Measurements from ENCODE around the gene RDH5.

Gene RDH5

GRCh38 chr12:55703288-55703687, 16.9 kb upstream of the RDH5 start:
- no peak overlapping the region for H3K23ac ChIP-seq (ENCODE audit: low read length)
- H3K4me1 ChIP-seq (ENCODE audit: control insufficient read depth, low read depth, low read length), result peaks cover 1% of the 10 kb centered on the region
- no peak overlapping the region for H2AK5ac ChIP-seq (ENCODE audit: low read length)
- H3K36me3 ChIP-seq (ENCODE audit: control insufficient read depth, insufficient read depth, low read length), result no peaks in the 10 kb centered on the region
- H3K27me3 ChIP-seq (ENCODE audit: insufficient read depth, low read length, poor library complexity), result no peaks in the 10 kb centered on the region
- no peak overlapping the region for H2BK15ac ChIP-seq (replicated peaks; ENCODE audit: low read depth)
- no peak overlapping the region for H3K9ac ChIP-seq (ENCODE audit: low read length)
- peaks cover 2% of the 10 kb centered on the region for H3K79me1 ChIP-seq (ENCODE audit: low read length)
- H3K79me2 ChIP-seq (ENCODE audit: control insufficient read depth, insufficient read depth, low read length), result no peaks in the 10 kb centered on the region
- H3K56ac ChIP-seq (ENCODE audit: low read length), result no peak overlapping the region
- H3K18ac ChIP-seq (ENCODE audit: low read length), result no peak overlapping the region
- H4K8ac ChIP-seq (ENCODE audit: low read depth, low read length), result no peak overlapping the region
- no CpG with 5 or more reads among the region's 2 CpGs for whole genome bisulfite sequencing (ENCODE audit: extremely low coverage, insufficient coverage, low lambda C conversion rate)
- H3K4me3 ChIP-seq (ENCODE audit: low read length), result no peak overlapping the region
- H3K4ac ChIP-seq (ENCODE audit: low read depth, low read length), result no peak overlapping the region
- no peak for DNase-seq
- no peak overlapping the region for H3K27ac ChIP-seq (ENCODE audit: low read depth, low read length)
- no peak overlapping the region for H2BK120ac ChIP-seq (ENCODE audit: low read depth, low read length)
- no peak overlapping the region for H3K4me2 ChIP-seq (ENCODE audit: low read length)
- H4K5ac ChIP-seq (ENCODE audit: low read length), result no peak overlapping the region
- H2BK5ac ChIP-seq (ENCODE audit: low read length), result no peak overlapping the region

GRCh38 chr12:55703901-55704761, 16.1 kb upstream of the RDH5 start:
- Histone ChIP-seq H3K36me3 (ENCODE audit: control insufficient read depth, insufficient read depth, low read length) (no peaks in the 10 kb centered on the region), H3K4me2 (ENCODE audit: low read length) (no peak overlapping the region), H3K4me1 (ENCODE audit: control insufficient read depth, low read depth, low read length) (peaks cover 4% of the 10 kb centered on the region), H2BK5ac (ENCODE audit: low read length) (no peak overlapping the region), H3K18ac (ENCODE audit: low read length) (no peak overlapping the region), H3K27ac (ENCODE audit: low read depth, low read length) (no peak overlapping the region), H3K23ac (ENCODE audit: low read length) (no peak overlapping the region), H3K79me1 (ENCODE audit: low read length) (peaks cover 2% of the 10 kb centered on the region), H2BK120ac (ENCODE audit: low read depth, low read length) (no peak overlapping the region), H2AK5ac (ENCODE audit: low read length) (no peak overlapping the region), H2BK15ac (replicated peaks; ENCODE audit: low read depth) (no peak overlapping the region), H4K8ac (ENCODE audit: low read depth, low read length) (no peak overlapping the region), H3K4ac (ENCODE audit: low read depth, low read length) (no peak overlapping the region), H4K5ac (ENCODE audit: low read length) (no peak overlapping the region), H3K79me2 (ENCODE audit: control insufficient read depth, insufficient read depth, low read length) (no peaks in the 10 kb centered on the region), H3K27me3 (ENCODE audit: insufficient read depth, low read length, poor library complexity) (no peaks in the 10 kb centered on the region), H3K4me3 (ENCODE audit: low read length) (no peak overlapping the region), H3K56ac (ENCODE audit: low read length) (no peak overlapping the region), H3K9ac (ENCODE audit: low read length) (no peak overlapping the region)
- DNase-seq, result no peak
- no CpG with 5 or more reads among the region's 6 CpGs for WGBS (ENCODE audit: extremely low coverage, insufficient coverage, low lambda C conversion rate)

GRCh38 chr12:55704824-55705718, 15.1 kb upstream of the RDH5 start:
- Histone ChIP-seq H2AK5ac (ENCODE audit: low read length) (no peak overlapping the region), H3K23ac (ENCODE audit: low read length) (no peak overlapping the region), H3K18ac (ENCODE audit: low read length) (no peak overlapping the region), H3K4ac (ENCODE audit: low read depth, low read length) (no peak overlapping the region), H3K79me2 (ENCODE audit: control insufficient read depth, insufficient read depth, low read length) (no peaks in the 10 kb centered on the region), H2BK15ac (replicated peaks; ENCODE audit: low read depth) (no peak overlapping the region), H2BK120ac (ENCODE audit: low read depth, low read length) (no peak overlapping the region), H3K56ac (ENCODE audit: low read length) (no peak overlapping the region), H3K4me3 (ENCODE audit: low read length) (no peak overlapping the region), H3K27ac (ENCODE audit: low read depth, low read length) (no peak overlapping the region), H3K4me1 (ENCODE audit: control insufficient read depth, low read depth, low read length) (peaks cover 4% of the 10 kb centered on the region), H2BK5ac (ENCODE audit: low read length) (no peak overlapping the region), H3K79me1 (ENCODE audit: low read length) (peaks cover 2% of the 10 kb centered on the region), H3K27me3 (ENCODE audit: insufficient read depth, low read length, poor library complexity) (no peaks in the 10 kb centered on the region), H4K5ac (ENCODE audit: low read length) (no peak overlapping the region), H3K9ac (ENCODE audit: low read length) (no peak overlapping the region), H3K4me2 (ENCODE audit: low read length) (no peak overlapping the region), H3K36me3 (ENCODE audit: control insufficient read depth, insufficient read depth, low read length) (no peaks in the 10 kb centered on the region), H4K8ac (ENCODE audit: low read depth, low read length) (no peak overlapping the region)
- no CpG with 5 or more reads among the region's 9 CpGs for WGBS (ENCODE audit: extremely low coverage, insufficient coverage, low lambda C conversion rate)
- no peak for DNase-seq

- Histone ChIP-seq H2BK5ac (ENCODE audit: low read length) (no peak overlapping the region), H3K23ac (ENCODE audit: low read length) (no peak overlapping the region), H3K79me2 (ENCODE audit: control insufficient read depth, insufficient read depth, low read length) (no peaks in the 10 kb centered on the region), H3K4me3 (ENCODE audit: low read length) (no peak overlapping the region), H3K9ac (ENCODE audit: low read length) (no peak overlapping the region), H2BK120ac (ENCODE audit: low read depth, low read length) (no peak overlapping the region), H3K36me3 (ENCODE audit: control insufficient read depth, insufficient read depth, low read length) (no peaks in the 10 kb centered on the region), H2AK5ac (ENCODE audit: low read length) (no peak overlapping the region), H3K4me1 (ENCODE audit: control insufficient read depth, low read depth, low read length) (peaks cover 4% of the 10 kb centered on the region), H3K79me1 (ENCODE audit: low read length) (peaks cover 2% of the 10 kb centered on the region), H4K8ac (ENCODE audit: low read depth, low read length) (no peak overlapping the region), H3K27ac (ENCODE audit: low read depth, low read length) (no peak overlapping the region), H3K4me2 (ENCODE audit: low read length) (no peak overlapping the region), H4K5ac (ENCODE audit: low read length) (no peak overlapping the region), H2BK15ac (replicated peaks; ENCODE audit: low read depth) (no peak overlapping the region), H3K18ac (ENCODE audit: low read length) (no peak overlapping the region), H3K56ac (ENCODE audit: low read length) (no peak overlapping the region), H3K27me3 (ENCODE audit: insufficient read depth, low read length, poor library complexity) (no peaks in the 10 kb centered on the region), H3K4ac (ENCODE audit: low read depth, low read length) (no peak overlapping the region)
- peak; percentile 68 for DNase-seq
- WGBS (ENCODE audit: extremely low coverage, insufficient coverage, low lambda C conversion rate), result no CpG with 5 or more reads among the region's 5 CpGs
Observed at GRCh38 chr12:55705782-55706402, 14.3 kb upstream of the RDH5 start.

GRCh38 chr12:55706568-55707218, 13.5 kb upstream of the RDH5 start:
- Histone ChIP-seq H2BK15ac (replicated peaks; ENCODE audit: low read depth) (no peak overlapping the region), H3K36me3 (ENCODE audit: control insufficient read depth, insufficient read depth, low read length) (no peaks in the 10 kb centered on the region), H4K8ac (ENCODE audit: low read depth, low read length) (no peak overlapping the region), H2BK5ac (ENCODE audit: low read length) (no peak overlapping the region), H2AK5ac (ENCODE audit: low read length) (no peak overlapping the region), H3K79me1 (ENCODE audit: low read length) (no peaks in the 10 kb centered on the region), H3K9ac (ENCODE audit: low read length) (peak overlapping the region; percentile 59), H3K4ac (ENCODE audit: low read depth, low read length) (no peak overlapping the region), H4K5ac (ENCODE audit: low read length) (no peak overlapping the region), H3K79me2 (ENCODE audit: control insufficient read depth, insufficient read depth, low read length) (no peaks in the 10 kb centered on the region), H3K4me3 (ENCODE audit: low read length) (no peak overlapping the region), H3K27ac (ENCODE audit: low read depth, low read length) (no peak overlapping the region), H3K4me1 (ENCODE audit: control insufficient read depth, low read depth, low read length) (peaks cover 4% of the 10 kb centered on the region), H2BK120ac (ENCODE audit: low read depth, low read length) (no peak overlapping the region), H3K23ac (ENCODE audit: low read length) (no peak overlapping the region), H3K18ac (ENCODE audit: low read length) (no peak overlapping the region), H3K4me2 (ENCODE audit: low read length) (peak overlapping the region; percentile 49), H3K56ac (ENCODE audit: low read length) (peak overlapping the region; percentile 82), H3K27me3 (ENCODE audit: insufficient read depth, low read length, poor library complexity) (no peaks in the 10 kb centered on the region)
- DNase-seq, result no peak
- no CpG with 5 or more reads among the region's 2 CpGs for WGBS (ENCODE audit: extremely low coverage, insufficient coverage, low lambda C conversion rate)

All from mesendoderm (in vitro differentiated cells).